Measurements from ENCODE around the gene TTC28.

TTC28 gene

DNA sequence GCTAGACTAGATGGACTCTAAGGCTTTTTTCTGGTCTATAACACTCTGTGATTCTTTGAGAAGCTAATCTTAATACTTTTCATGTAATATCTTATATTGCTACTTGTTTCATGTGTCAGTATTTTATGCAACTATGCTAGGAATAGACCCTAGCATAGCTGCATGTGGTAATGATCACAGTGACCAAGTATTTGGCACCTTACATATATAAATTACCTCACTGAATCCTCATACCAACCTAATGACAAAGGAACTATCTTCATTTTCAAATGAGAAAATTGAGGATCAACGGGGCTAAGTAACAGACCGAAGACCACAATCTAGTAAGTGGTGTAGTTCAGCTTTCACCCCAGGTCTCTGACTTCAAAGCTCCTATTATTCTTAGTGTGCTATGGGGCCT is 433.2 kb downstream of the TTC28 start:
- no peak overlapping the region for H3K27ac Mint-ChIP-seq

DNA sequence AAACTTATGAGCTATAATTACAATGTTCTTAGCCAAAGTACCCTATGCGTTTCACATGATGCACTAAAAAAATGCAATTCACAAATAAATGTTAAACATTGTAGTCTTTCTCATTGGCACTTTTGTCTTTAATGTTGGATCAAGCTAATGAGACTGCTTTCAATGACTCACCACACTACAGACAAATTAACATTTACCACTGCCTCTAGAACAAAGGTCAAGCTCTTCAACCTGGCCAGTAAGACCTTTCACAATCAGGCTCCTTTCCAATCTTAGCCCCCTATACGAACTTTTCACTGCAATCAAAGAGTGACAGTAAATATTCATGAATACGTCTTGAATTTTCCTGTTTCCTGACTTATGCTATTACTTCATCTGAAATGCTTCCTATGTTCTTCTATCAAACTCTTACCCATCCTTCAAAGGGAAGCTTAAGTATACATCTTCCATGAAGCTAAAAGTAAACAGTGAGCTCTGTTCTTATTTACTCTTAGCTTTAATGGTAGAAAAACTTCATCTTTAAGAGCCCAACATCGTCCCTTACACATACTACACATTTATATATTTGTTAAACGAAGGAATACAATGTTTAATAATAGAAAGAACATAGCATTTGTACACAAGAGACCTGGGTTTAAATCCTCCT is 433.9 kb downstream of the TTC28 start:
- no peak overlapping the region for H3K4me3 Mint-ChIP-seq
- H3K27me3 Mint-ChIP-seq, result peaks cover 5 to 14% of the 10 kb centered on the region in 2 donors
- DNase-seq, result no peak
- no peaks in the 10 kb centered on the region for H3K36me3 Mint-ChIP-seq
- no peaks in the 10 kb centered on the region for H3K9me3 Mint-ChIP-seq
- peaks cover 0 to 10% of the 10 kb centered on the region in 2 donors for H3K4me1 Mint-ChIP-seq
- ATAC-seq (replicated peaks), result no peak
- H3K27ac Mint-ChIP-seq, result no peak overlapping the region

More for the DNA sequence above, 433.2 kb downstream of the TTC28 start:
- Mint-ChIP-seq H3K4me3 (no peak overlapping the region), H3K4me1 (peaks cover 0 to 10% of the 10 kb centered on the region in 2 donors), H3K9me3 (no peaks in the 10 kb centered on the region), H3K27me3 (peaks cover 5 to 14% of the 10 kb centered on the region in 2 donors), H3K36me3 (no peaks in the 10 kb centered on the region)
- ATAC-seq (replicated peaks), result no peak
- DNase-seq, result no peak

- peaks cover 0 to 10% of the 10 kb centered on the region in 2 donors for H3K4me1 Mint-ChIP-seq
- H3K27me3 Mint-ChIP-seq, result peaks cover 5 to 17% of the 10 kb centered on the region in 2 donors
- ATAC-seq (replicated peaks) (no peak), DNase-seq (no peak)
- H3K4me3 Mint-ChIP-seq, result no peak overlapping the region
- no peaks in the 10 kb centered on the region for H3K36me3 Mint-ChIP-seq
- H3K9me3 Mint-ChIP-seq, result no peaks in the 10 kb centered on the region
- H3K27ac Mint-ChIP-seq, result no peak overlapping the region
These were observed 434.9 kb downstream of the TTC28 start for GRCh38 chr22:28244757-28245156.

- Mint-ChIP-seq H3K27me3 (peaks cover 5 to 29% of the 10 kb centered on the region in 2 donors), H3K9me3 (peaks cover 2 to 4% of the 10 kb centered on the region in 2 donors), H3K36me3 (peaks cover 0 to 3% of the 10 kb centered on the region in 2 donors), H3K27ac (no peak overlapping the region), H3K4me3 (no peak overlapping the region), H3K4me1 (peaks cover 0 to 10% of the 10 kb centered on the region in 2 donors)
- no peak for ATAC-seq (replicated peaks)
- DNase-seq, result no peak
These were observed 436.1 kb downstream of the TTC28 start for GRCh38 chr22:28243539-28243938.

DNA sequence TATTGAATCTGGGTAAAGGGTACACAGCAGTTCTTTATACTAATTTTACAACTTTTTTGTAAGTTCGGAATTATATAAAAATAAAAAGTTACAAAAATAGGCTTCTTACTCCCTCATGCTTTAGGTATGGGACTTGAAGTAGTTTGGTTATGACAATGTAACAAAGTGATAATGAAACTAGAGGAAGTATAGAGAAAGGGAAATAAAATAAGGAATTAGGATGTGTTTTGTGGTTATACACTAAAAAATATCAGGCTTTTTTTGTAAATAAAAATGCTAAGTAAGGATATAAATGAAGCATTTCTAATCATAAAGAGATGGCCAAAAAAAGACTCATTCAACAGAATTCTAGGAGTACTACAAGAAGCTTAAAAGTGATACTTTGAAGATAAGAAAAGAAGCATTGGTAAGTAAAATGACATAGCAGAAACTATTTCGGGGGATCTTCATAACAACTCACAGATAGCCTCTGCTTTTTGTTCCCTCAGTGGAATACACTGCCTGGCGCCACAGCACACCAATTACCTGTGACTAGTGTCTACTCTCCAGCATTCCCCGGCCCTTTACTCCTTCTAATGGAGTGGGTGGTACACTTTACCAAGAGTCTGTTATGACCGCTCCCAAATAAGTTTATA is 437.9 kb downstream of the TTC28 start:
- no peak for DNase-seq
- Mint-ChIP-seq H3K4me1 (peaks cover 0 to 10% of the 10 kb centered on the region in 2 donors), H3K9me3 (peaks cover 8 to 10% of the 10 kb centered on the region in 2 donors), H3K27ac (no peak overlapping the region), H3K36me3 (peaks cover 0 to 3% of the 10 kb centered on the region in 2 donors), H3K4me3 (no peak overlapping the region), H3K27me3 (peaks cover 5 to 30% of the 10 kb centered on the region in 2 donors)
- ATAC-seq (replicated peaks), result peak; percentile 38 to 75

- H3K27ac Mint-ChIP-seq, result no peak overlapping the region
These were observed 439.7 kb downstream of the TTC28 start for GRCh38 chr22:28239941-28240340.

DNA sequence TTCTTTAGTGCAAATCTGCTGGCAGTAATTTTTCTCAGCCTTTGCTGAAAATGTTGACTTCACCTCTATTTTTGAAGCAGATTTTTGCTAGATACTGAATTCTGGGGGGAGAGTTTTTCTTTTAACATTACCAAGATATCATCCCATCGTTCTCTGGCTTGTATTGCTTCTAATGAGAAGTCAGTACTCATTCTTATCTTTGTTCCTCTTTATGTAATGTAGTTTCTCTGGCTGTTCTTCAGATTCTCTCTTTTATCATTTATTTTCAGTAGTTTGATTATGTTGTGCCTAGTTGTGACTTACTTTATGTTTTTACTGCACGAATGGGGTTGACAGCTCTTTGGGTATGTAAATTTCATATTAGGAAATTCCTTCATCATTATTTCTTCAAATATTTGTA is 441.9 kb downstream of the TTC28 start:
- peaks cover 0 to 3% of the 10 kb centered on the region in 2 donors for H3K36me3 Mint-ChIP-seq
- ATAC-seq (replicated peaks) (no peak), DNase-seq (no peak)
- no peak overlapping the region for H3K27ac Mint-ChIP-seq
- peaks cover 0 to 16% of the 10 kb centered on the region in 2 donors for H3K27me3 Mint-ChIP-seq
- peaks cover 8 to 10% of the 10 kb centered on the region in 2 donors for H3K9me3 Mint-ChIP-seq
- H3K4me1 Mint-ChIP-seq, result peaks cover 0 to 5% of the 10 kb centered on the region in 2 donors
- H3K4me3 Mint-ChIP-seq, result no peak overlapping the region

More at GRCh38 chr22:28239941-28240340, 439.7 kb downstream of the TTC28 start:
- Mint-ChIP-seq H3K27me3 (peaks cover 5 to 26% of the 10 kb centered on the region in 2 donors), H3K36me3 (peaks cover 0 to 3% of the 10 kb centered on the region in 2 donors), H3K4me3 (no peak overlapping the region), H3K9me3 (peaks cover 8 to 10% of the 10 kb centered on the region in 2 donors), H3K4me1 (peaks cover 0 to 5% of the 10 kb centered on the region in 2 donors)
- DNase-seq (no peak), ATAC-seq (replicated peaks) (no peak)

DNA sequence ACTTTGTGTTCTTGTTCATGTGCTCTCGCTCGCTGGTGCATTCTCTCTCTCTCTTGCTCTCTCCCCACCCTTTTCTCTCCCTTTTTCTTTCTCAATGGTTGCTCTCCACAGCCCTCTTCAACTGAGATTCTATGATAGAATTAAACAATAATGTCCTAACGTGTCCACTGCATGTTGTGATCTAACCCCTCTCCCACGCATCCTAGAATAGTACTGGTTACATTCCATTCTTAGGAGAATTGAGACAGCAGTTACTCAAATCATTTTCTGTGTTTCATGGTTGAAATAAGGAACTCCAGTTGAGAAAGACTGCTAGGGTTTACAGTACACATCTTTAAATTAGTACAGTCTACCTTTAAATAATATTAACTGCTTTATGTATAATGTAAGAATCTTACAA is 442.5 kb downstream of the TTC28 start:
- ATAC-seq (replicated peaks), result no peak
- Mint-ChIP-seq H3K4me1 (peaks cover 0 to 5% of the 10 kb centered on the region in 2 donors), H3K9me3 (peaks cover 8 to 10% of the 10 kb centered on the region in 2 donors), H3K4me3 (no peak overlapping the region), H3K36me3 (peaks cover 0 to 3% of the 10 kb centered on the region in 2 donors), H3K27ac (no peak overlapping the region), H3K27me3 (peaks cover 0 to 16% of the 10 kb centered on the region in 2 donors)
- no peak for DNase-seq

DNA sequence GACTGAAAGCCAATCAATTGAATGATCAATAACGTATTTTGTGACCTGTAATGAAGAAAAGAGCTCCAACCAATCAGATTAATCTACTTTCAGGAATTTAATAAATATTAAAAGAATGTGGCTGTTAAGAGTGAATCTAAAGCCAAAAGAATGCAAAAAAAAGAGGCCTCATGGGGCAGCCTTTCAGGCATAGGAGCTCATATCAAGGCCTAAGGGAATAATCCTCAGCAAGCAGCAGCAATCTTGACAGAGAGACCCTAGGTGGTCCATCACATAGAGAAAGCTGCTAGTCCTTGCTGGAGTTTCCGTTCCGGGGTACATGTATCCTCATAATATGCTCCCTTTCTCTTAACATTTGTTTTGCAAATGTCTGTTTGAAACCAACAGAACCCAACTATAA is 447.4 kb downstream of the TTC28 start:
- no peak for ATAC-seq (replicated peaks)
- peaks cover 0 to 2% of the 10 kb centered on the region in 2 donors for H3K9me3 Mint-ChIP-seq
- no peaks in the 10 kb centered on the region for H3K4me1 Mint-ChIP-seq
- no peak overlapping the region for H3K4me3 Mint-ChIP-seq
- H3K27me3 Mint-ChIP-seq, result peaks cover 0 to 4% of the 10 kb centered on the region in 2 donors
- H3K27ac Mint-ChIP-seq, result no peak overlapping the region
- no peaks in the 10 kb centered on the region for H3K36me3 Mint-ChIP-seq
- no peak for DNase-seq

GRCh38 chr22:28231441-28231840 is 448.2 kb downstream of the TTC28 start:
- Mint-ChIP-seq H3K27me3 (peaks cover 1 to 4% of the 10 kb centered on the region in 2 donors), H3K36me3 (no peaks in the 10 kb centered on the region), H3K4me3 (no peak overlapping the region), H3K4me1 (no peaks in the 10 kb centered on the region), H3K27ac (no peak overlapping the region), H3K9me3 (no peaks in the 10 kb centered on the region)
- ATAC-seq (replicated peaks) (no peak), DNase-seq (no peak)

GRCh38 chr22:28230671-28231070 is 449.0 kb downstream of the TTC28 start:
- Mint-ChIP-seq H3K27ac (no peak overlapping the region), H3K9me3 (no peaks in the 10 kb centered on the region), H3K36me3 (no peaks in the 10 kb centered on the region), H3K27me3 (peaks cover 4 to 9% of the 10 kb centered on the region in 2 donors), H3K4me3 (no peak overlapping the region), H3K4me1 (no peaks in the 10 kb centered on the region)
- ATAC-seq (replicated peaks), result no peak
- no peak for DNase-seq

DNA sequence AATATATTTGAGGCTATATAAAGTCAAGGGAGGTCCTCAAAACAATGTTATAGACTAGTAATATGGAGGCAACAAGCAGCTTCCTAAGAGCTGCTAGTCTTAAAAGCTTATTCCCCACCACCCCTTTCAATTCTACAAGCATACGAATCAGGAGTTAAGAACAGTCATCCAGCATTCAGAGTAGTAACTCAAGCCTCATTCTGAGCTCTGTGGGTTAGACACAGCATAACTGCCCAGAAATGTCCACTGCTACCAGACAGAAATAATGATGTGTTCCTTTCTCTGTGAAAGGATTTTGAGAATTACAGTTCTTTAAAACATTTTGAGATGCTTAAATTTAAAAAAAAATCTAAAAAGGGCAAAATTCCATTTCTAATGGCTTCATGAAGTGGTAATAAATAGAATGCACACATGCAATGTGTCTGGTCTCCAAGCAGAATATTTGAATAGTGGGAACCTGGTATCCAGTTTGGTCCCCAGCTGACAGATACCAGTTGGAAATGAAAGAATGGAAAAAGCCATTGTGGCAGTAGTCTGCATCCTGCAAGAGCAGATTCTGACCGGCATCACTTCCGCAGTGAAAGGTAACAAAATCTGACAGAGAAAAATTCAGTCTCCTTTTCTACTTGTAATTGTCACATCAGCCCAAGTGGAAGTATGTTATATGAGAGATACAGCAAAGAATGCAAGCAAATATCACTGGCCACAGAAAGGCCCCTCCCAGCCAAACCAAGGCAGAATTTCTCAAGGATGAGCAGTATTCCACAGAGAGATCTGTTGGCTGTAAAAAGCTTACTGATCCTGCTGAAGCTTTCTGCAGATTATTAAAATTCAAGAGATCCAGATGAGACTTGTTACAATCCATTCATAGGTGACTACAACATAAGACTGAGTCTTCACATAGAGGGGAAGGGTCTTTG is 449.8 kb downstream of the TTC28 start:
- Mint-ChIP-seq H3K4me3 (no peak overlapping the region), H3K9me3 (no peaks in the 10 kb centered on the region), H3K36me3 (no peaks in the 10 kb centered on the region), H3K27me3 (peaks cover 4 to 10% of the 10 kb centered on the region in 2 donors), H3K27ac (no peak overlapping the region), H3K4me1 (no peaks in the 10 kb centered on the region)
- ATAC-seq (replicated peaks) (no peak), DNase-seq (no peak)

DNA sequence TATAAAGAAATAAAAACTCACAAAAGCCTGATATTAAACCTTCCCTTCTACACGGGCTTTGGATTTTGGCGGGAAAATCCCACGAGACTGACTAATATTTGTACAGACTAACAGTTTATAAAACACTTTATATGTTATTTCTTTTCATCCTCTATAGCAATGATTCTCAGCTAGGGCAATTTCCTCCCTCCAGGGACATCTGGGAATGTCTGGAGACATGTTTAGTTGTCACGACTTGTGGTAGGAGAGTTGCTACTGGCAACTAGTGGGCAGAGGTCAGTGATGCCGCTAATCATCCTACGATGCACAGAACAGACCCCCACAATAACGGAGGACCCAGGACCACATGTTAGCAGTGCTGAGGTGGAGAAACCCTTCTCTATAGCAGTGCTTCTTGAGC is 455.8 kb downstream of the TTC28 start:
- no peak overlapping the region for H3K27ac Mint-ChIP-seq
- peaks cover 4 to 10% of the 10 kb centered on the region in 2 donors for H3K27me3 Mint-ChIP-seq
- no peaks in the 10 kb centered on the region for H3K36me3 Mint-ChIP-seq
- ATAC-seq (replicated peaks), result no peak
- no peaks in the 10 kb centered on the region for H3K4me1 Mint-ChIP-seq
- H3K4me3 Mint-ChIP-seq, result no peak overlapping the region
- no peaks in the 10 kb centered on the region for H3K9me3 Mint-ChIP-seq
- DNase-seq, result no peak

DNA sequence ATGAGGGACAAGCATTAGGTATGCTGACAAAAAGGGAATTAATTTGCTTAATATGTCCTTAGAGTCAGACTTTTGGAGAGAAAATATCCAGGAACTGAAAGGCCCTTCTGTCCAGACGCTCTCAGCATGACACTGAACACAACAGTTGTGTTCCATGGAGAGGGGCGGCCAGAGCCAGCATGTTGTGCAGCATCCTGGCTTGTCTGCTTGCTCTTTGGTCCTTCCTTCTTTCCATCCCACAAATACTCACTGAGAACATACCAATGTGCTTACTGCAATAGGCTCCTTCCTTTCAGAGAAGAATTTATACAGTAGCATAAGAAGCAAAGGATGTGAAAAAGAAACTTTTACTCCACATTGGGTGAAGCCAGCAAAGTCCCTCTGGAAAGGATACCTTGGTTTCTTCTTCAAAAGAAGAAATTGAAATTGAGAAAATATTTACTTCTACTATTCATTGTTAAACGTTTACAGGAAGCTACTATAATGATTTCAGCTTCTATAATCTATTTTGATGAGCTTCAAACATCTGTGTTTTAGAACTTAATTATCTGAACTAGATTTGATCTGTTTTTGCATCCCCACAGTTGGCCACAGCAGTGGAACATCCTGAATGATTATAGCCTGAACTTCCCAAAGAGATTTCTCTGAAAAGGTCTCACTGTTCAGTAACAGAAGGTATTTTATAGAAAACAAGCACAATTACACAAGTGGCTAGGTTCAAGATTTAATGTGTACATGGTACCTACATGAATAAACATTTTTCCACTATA is 456.5 kb downstream of the TTC28 start:
- no peak overlapping the region for H3K27ac Mint-ChIP-seq
- DNase-seq, result no peak
- no peak for ATAC-seq (replicated peaks)
- peaks cover 4 to 10% of the 10 kb centered on the region in 2 donors for H3K27me3 Mint-ChIP-seq
- H3K4me3 Mint-ChIP-seq, result no peak overlapping the region
- H3K9me3 Mint-ChIP-seq, result no peaks in the 10 kb centered on the region
- H3K4me1 Mint-ChIP-seq, result no peaks in the 10 kb centered on the region
- no peaks in the 10 kb centered on the region for H3K36me3 Mint-ChIP-seq

All from stimulated activated naive B cell treated with anti-CD40 and anti-IgM and Interleukin-4, amounts not matched to agents 10 μg/mL and 1 μg/mL and 100 μg/mL, for 72 hours (primary cell).